Measurements from ENCODE around the gene RARRES1. TPM values are rescaled to one million over a fixed set of nuclear protein-coding genes. Genes with fewer than 3 reads are reported as not detected.

The RARRES1 gene
- total and polyA plus RNA-seq, 2 experiments from 2014 or later: 36.9 to 73.1 TPM

DNA sequence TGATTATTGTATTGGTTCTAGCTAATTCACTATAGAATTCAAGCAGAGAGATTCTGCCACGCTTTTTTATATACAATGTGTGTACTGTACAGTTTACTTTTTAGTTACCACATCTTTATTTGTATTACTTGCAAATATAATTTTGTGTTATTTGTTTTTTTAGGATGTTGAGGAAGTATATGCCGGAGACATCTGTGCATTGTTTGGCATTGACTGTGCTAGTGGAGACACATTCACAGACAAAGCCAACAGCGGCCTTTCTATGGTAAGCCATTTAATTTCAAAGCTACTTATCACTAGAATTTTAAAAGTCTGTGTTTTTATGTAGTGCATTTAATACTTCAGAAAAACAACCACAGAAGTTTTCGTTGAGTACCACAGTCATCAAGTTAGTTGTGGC lies 71.5 kb downstream of the RARRES1 start:
- no peaks in the 10 kb centered on the region for H3K27me3 ChIP-seq
- no peaks in the 10 kb centered on the region for H3K9me2 ChIP-seq (replicated peaks; ENCODE audit: insufficient read depth)
- no peaks in the 10 kb centered on the region for H3K4me1 ChIP-seq (ENCODE audit: insufficient read depth)
- H3K4me3 ChIP-seq: no peak overlapping the region
- H3K27ac ChIP-seq: no peak overlapping the region
- no peaks in the 10 kb centered on the region for H3K36me3 ChIP-seq (replicated peaks; ENCODE audit: insufficient read depth, low read depth)
- DNase-seq (ENCODE audit: low spot score): no peak
- H4K20me1 ChIP-seq (ENCODE audit: insufficient read depth, poor library complexity, severe bottlenecking): no peaks in the 10 kb centered on the region
- no peak overlapping the region for H3K4me2 ChIP-seq
- no peaks in the 10 kb centered on the region for H3K9me3 ChIP-seq (ENCODE audit: low read depth)
- TF ChIP-seq EZH2 (IDR thresholded peaks at IDR 0.05; ENCODE audit: borderline replicate concordance) (no peak), EZH2phosphoT487 (IDR thresholded peaks at IDR 0.05; ENCODE audit: low read depth, severe bottlenecking, unreplicated experiment) (no peak)
- TF ChIP-seq, protein P1, sequence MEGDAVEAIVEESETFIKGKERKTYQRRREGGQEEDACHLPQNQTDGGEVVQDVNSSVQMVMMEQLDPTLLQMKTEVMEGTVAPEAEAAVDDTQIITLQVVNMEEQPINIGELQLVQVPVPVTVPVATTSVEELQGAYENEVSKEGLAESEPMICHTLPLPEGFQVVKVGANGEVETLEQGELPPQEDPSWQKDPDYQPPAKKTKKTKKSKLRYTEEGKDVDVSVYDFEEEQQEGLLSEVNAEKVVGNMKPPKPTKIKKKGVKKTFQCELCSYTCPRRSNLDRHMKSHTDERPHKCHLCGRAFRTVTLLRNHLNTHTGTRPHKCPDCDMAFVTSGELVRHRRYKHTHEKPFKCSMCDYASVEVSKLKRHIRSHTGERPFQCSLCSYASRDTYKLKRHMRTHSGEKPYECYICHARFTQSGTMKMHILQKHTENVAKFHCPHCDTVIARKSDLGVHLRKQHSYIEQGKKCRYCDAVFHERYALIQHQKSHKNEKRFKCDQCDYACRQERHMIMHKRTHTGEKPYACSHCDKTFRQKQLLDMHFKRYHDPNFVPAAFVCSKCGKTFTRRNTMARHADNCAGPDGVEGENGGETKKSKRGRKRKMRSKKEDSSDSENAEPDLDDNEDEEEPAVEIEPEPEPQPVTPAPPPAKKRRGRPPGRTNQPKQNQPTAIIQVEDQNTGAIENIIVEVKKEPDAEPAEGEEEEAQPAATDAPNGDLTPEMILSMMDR (IDR thresholded peaks at IDR 0.05; ENCODE audit: poor library complexity): no peak
- no peak overlapping the region for H2AFZ ChIP-seq
- WGBS (ENCODE audit: low lambda C conversion rate, missing lambda C conversion rate): 97% methylated on average over 4 of the region's 4 CpGs
- H3K79me2 ChIP-seq: peaks cover 2% of the 10 kb centered on the region

DNA sequence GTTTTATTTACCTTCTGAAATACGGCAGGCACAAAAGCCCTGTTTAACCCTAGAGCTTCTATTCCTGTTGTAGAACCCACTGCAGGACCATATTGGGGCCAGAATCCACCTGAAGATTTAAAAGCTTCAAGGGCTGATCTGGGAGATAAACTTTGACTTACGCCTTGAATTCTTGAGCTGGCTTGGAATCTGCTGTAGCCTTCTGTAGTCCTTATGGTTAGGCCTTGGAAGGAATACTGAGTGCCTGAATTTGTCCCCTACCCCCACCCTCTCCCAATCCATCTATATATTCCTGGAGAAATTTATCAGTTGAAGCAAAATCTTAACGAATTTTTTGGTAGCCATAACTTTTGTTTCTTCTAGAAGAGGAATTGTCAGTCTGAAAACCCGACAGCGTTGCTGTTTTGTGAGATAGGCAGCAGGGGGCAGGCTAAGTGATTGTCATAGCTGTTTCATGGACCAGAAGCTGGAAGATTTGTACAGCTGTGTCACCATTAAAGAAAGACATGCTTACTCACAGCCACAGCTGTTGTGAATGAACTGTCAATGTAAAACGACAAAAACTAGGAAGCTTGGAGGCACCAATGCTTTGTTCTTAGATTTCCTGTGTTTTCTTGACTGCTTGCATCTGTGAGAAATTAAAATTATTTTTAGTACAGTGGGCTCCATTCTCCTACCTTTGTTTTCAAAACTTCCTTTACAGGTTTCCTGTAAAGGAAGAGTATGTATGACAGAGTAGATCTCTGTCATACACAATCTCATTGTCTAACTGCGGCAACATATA lies 72.6 kb downstream of the RARRES1 start:
- no peaks in the 10 kb centered on the region for H3K9me3 ChIP-seq (ENCODE audit: low read depth)
- H3K9me2 ChIP-seq (replicated peaks; ENCODE audit: insufficient read depth): no peaks in the 10 kb centered on the region
- TF ChIP-seq EZH2phosphoT487 (IDR thresholded peaks at IDR 0.05; ENCODE audit: low read depth, severe bottlenecking, unreplicated experiment): no peak
- TF ChIP-seq, protein P1 (IDR thresholded peaks at IDR 0.05; ENCODE audit: poor library complexity): peak; percentile 78
- H4K20me1 ChIP-seq (ENCODE audit: insufficient read depth, poor library complexity, severe bottlenecking): no peaks in the 10 kb centered on the region
- H3K4me2 ChIP-seq: no peak overlapping the region
- DNase-seq (ENCODE audit: low spot score): peak; percentile 78
- no peak overlapping the region for H2AFZ ChIP-seq
- H3K4me3 ChIP-seq: no peak overlapping the region
- H3K27ac ChIP-seq: no peak overlapping the region
- peaks cover 2% of the 10 kb centered on the region for H3K79me2 ChIP-seq
- H3K36me3 ChIP-seq (replicated peaks; ENCODE audit: insufficient read depth, low read depth): no peaks in the 10 kb centered on the region
- H3K4me1 ChIP-seq (ENCODE audit: insufficient read depth): no peaks in the 10 kb centered on the region
- 55% methylated on average over 7 of the region's 7 CpGs for WGBS (ENCODE audit: low lambda C conversion rate, missing lambda C conversion rate)
- H3K27me3 ChIP-seq: no peaks in the 10 kb centered on the region

DNA sequence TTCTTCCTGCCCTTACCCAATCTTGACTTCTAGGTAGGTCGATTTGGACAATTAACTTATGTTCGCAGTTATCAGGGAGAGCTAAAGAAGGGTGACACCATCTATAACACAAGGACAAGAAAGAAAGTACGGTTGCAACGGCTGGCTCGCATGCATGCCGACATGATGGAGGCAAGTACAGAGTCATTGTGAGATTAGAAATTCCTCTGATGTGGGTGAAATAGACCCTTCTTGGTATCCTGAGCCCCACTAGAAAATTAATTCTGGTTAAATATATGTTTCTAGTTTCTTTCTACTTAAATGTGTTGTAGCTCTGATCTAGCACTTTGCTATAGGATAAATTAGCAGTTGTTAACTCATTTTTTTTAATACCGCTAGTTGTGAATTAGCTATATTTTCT lies 73.4 kb downstream of the RARRES1 start:
- Histone ChIP-seq H3K36me3 (replicated peaks; ENCODE audit: insufficient read depth, low read depth) (no peaks in the 10 kb centered on the region), H4K20me1 (ENCODE audit: insufficient read depth, poor library complexity, severe bottlenecking) (no peaks in the 10 kb centered on the region), H3K4me3 (no peak overlapping the region), H3K4me2 (no peak overlapping the region), H3K27me3 (no peaks in the 10 kb centered on the region), H3K9me3 (ENCODE audit: low read depth) (no peaks in the 10 kb centered on the region), H3K9me2 (replicated peaks; ENCODE audit: insufficient read depth) (no peaks in the 10 kb centered on the region), H3K79me2 (peaks cover 2% of the 10 kb centered on the region), H2AFZ (no peak overlapping the region), H3K4me1 (ENCODE audit: insufficient read depth) (no peaks in the 10 kb centered on the region), H3K27ac (no peak overlapping the region)
- TF ChIP-seq, protein P1 (IDR thresholded peaks at IDR 0.05; ENCODE audit: poor library complexity): no peak
- TF ChIP-seq EZH2phosphoT487 (IDR thresholded peaks at IDR 0.05; ENCODE audit: low read depth, severe bottlenecking, unreplicated experiment) (no peak), EZH2 (IDR thresholded peaks at IDR 0.05; ENCODE audit: borderline replicate concordance) (no peak)
- whole genome bisulfite sequencing (ENCODE audit: low lambda C conversion rate, missing lambda C conversion rate): 97% methylated on average over 7 of the region's 7 CpGs
- no peak for DNase-seq (ENCODE audit: low spot score)

All from hepatocyte (in vitro differentiated cells).